H1 (cell line): ENCODE measurements around the gene DAAM1.

Source experiments
- CEBPB ChIP-seq: IDR thresholded peaks from 2 replicates; pipeline ENCODE4 v1.6.1; 2012; ENCODE audit warnings: low read depth, low read length
- CTCF ChIP-seq, 3 experiments: IDR thresholded peaks; 1 replicate in 2 of 3; 2 replicates in 1 of 3; pipeline versions ENCODE4 v1.5.1 to v1.6.1; 2011; ENCODE audit warnings: low read length in 3 of 3, mild to moderate bottlenecking in 3 of 3, inconsistent platforms in 2 of 3, low read depth in 1 of 3, moderate library complexity in 1 of 3; ENCODE audit not compliant: insufficient read depth in 1 of 3; ENCODE audit errors: control extremely low read depth in 1 of 3
- EZH2 ChIP-seq: fragments of 200-600 bp; sonication (generic); IDR thresholded peaks from 2 replicates; pipeline ENCODE4 v1.7.1; 2012; ENCODE audit warnings: low read depth, mild to moderate bottlenecking, moderate library complexity, low read length, inconsistent platforms; ENCODE audit not compliant: severe bottlenecking
- JUND ChIP-seq: IDR thresholded peaks from 2 replicates; pipeline ENCODE4 v1.6.1; 2011; ENCODE audit warnings: mild to moderate bottlenecking, improper control_type of control experiment, low read length
- SP4 ChIP-seq: IDR thresholded peaks from 2 replicates; pipeline ENCODE4 v1.6.1; 2012; ENCODE audit warnings: low read length, inconsistent platforms

- TF ChIP-seq EZH2 = no peak
- no peak for TF ChIP-seq CTCF (IDR thresholded peaks at IDR 0.05; ENCODE audit: control extremely low read depth in 1 of 3, insufficient read depth in 1 of 3, low read depth in 1 of 3, low read length in 3 of 3)
- TF ChIP-seq CEBPB = no peak
- TF ChIP-seq SP4 = no peak
- TF ChIP-seq JUND = no peak
These were observed 11.1 kb downstream of the DAAM1 start for GRCh38 chr14:59199614-59200013.
